GM12864 (cell line): ENCODE measurements around the gene PDHX.

Experiments
- DNase-seq: peaks from one replicate; pipeline ENCODE4 v3.0.0-alpha.2; 2011; ENCODE audit warnings: low read depth
- H3K4me3 ChIP-seq: 2 replicates; pipeline ENCODE4 v1.5.1; 2011; ENCODE audit warnings: mild to moderate bottlenecking, low read depth, low read length, control low read depth
- TF ChIP-seq, protein P1 (sequence below): IDR thresholded peaks from 2 replicates; pipeline ENCODE4 v1.5.1; 2011; ENCODE audit warnings: low read depth, mild to moderate bottlenecking, moderate library complexity, low read length, control low read depth, inconsistent platforms; ENCODE audit errors: missing control alignments

The PDHX gene

DNA sequence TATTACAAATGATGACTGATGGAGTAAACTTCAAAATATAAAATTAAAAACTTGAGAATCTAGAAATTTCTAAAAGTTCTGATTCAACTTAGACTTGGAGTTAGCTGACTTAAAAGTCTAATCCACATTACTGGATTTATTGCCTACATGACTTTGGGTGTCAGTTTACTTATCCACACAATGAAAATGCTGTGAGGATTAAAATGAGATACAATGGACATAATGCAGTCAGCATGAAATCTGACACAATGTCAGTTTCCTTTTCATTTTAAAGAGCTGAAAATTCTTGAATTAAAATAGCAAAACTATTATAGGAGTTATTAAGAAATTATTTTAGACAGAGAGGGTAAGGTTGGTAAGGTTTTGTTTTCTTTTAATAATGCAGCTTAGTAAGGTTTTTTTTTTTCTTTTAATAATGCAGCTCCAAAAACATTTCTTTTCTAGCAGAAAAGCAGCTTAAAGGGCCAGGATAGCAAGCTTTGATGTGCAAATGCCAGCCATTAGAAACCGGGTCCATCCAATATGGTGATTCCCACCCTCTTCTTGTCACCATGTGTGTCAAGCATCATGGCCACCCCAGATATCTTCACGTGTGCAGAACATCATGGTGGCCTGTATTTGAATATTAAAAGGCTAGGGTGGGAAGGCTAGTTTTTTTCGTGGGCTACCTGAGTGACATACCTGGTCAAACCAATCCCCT, 19.1 kb upstream of the PDHX start:
- TF ChIP-seq, protein P1, sequence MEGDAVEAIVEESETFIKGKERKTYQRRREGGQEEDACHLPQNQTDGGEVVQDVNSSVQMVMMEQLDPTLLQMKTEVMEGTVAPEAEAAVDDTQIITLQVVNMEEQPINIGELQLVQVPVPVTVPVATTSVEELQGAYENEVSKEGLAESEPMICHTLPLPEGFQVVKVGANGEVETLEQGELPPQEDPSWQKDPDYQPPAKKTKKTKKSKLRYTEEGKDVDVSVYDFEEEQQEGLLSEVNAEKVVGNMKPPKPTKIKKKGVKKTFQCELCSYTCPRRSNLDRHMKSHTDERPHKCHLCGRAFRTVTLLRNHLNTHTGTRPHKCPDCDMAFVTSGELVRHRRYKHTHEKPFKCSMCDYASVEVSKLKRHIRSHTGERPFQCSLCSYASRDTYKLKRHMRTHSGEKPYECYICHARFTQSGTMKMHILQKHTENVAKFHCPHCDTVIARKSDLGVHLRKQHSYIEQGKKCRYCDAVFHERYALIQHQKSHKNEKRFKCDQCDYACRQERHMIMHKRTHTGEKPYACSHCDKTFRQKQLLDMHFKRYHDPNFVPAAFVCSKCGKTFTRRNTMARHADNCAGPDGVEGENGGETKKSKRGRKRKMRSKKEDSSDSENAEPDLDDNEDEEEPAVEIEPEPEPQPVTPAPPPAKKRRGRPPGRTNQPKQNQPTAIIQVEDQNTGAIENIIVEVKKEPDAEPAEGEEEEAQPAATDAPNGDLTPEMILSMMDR = no peak
- no peak overlapping the region for H3K4me3 ChIP-seq
- no peak for DNase-seq

DNA sequence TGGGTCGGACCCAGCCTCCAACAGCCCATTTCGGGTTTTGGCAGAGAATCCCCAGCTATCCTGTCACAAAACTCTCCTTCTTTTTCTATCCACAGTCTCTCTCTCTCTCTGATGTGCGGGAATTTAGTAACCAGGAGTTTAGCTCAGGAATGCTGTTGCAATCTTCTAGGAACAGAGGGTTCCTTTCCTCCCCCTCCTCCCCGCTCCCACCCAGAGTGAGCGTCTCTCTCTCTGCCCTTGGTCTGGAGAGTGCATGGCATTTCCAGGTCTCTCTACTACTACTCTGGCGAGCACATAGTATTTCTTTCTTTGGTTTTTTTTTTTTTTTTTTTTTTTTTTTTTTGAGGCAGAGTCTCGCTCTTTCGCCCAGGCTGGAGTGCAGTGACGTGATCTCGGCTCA, 17.9 kb upstream of the PDHX start:
- TF ChIP-seq, protein P1 = no peak
- DNase-seq = no peak
- no peak overlapping the region for H3K4me3 ChIP-seq

DNA sequence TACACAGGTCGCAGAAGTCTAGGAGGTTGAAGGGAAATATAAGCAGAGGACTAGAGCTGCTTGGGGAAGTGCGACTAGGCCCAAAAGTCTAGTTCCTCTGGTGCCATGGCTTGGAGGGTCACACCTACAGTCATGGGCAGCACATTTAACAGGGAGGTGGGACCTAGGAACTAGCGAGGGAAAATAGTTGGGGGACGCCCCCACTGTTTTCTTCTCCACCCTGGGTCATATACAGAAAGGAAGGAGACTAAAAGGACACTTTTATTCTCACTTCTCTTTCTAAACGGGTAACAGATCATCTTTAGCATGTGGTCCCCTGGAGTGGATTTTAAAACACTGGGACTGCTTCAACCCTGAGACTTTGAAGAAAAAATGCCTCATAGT, 16.8 kb upstream of the PDHX start:
- TF ChIP-seq, protein P1 = no peak
- no peak overlapping the region for H3K4me3 ChIP-seq
- DNase-seq = no peak

DNA sequence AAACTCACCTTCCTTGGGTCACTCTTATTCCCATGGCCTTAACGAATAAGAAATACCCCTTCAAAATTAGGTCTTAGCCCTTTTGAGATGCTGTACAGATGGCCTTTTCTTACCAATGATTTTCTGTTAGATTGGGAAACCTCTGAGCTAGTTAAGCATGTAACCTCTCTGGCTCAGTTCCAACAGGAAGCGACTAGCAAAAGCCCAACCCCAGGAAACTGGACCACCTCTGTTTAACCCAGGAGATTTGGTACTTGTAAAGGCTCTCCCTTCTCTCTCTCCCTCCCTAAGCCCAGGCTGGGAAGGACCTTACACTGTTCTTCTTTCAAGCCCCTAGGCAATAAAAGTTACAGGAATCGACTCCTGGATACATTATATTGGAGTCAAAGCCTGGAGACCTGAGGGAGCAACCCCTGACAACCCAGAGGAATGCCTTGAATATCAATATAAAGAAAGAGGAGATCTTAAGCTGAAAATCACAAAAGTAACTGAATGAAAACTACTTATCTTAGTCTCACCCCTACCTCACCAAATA, 11.9 kb upstream of the PDHX start:
- no peak overlapping the region for H3K4me3 ChIP-seq
- DNase-seq = no peak
- TF ChIP-seq, protein P1 = no peak

DNA sequence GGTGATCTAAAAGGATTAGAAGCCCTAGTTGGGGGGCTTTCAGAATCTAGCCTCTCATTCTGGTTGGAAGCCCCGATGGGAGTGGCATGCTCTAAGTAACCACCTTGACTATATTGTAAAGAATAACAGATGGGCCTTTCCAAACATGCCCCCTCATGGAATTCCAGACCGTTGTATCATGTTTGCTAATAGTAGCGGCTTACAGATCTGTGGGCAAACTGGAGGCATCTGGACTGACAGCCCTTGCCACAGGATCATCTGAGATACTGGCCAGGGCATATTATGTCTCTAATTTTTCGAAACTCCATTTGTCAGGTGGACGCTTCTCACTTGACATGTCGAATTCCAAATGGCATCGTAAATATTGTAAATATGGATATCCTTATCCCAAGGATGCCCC, 10.8 kb upstream of the PDHX start:
- TF ChIP-seq, protein P1 = no peak
- DNase-seq = no peak
- H3K4me3 ChIP-seq = no peak overlapping the region

DNA sequence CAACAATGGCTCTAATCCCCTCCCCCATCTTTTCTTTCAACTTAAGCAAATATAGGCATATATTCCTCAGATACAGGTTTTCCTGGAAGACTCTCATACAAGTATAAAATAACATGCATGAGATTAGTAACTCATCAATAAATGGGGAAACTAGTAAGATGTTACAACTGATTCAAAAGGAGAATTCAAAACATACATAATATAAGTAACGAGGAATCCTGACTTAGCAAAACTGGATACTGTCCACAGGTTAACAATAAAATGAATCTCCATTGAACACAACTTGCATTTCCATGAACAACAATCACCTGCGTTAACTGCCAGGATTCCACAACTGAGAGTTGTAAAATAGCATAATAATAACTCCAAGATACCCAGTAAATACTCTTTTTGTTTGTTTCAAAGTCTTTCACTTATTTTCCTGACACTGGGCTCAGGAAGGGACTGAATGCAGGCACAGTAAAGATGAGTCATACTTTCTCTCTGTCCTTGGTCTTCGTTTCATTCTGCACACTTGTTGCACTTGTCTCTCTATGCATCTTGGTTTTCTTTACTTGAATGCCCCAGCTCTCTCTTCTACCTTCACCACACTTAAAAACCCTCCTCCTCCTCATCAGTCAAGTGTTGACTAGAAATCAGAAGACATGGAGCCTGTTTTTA, 8.4 kb upstream of the PDHX start:
- TF ChIP-seq, protein P1 = no peak
- H3K4me3 ChIP-seq = no peak overlapping the region
- DNase-seq = no peak
